Adrenal gland (tissue), 5 donors: ENCODE measurements around the gene HEG1.

Experiments
- CTCF ChIP-seq, 6 experiments: fragments of 450-650 bp in 4 of 6; fragments of 200-600 bp in 2 of 6; sonication (generic) in 1 of 6; IDR thresholded peaks; 1 replicate in 5 of 6; 2 replicates in 1 of 6; pipeline versions ENCODE4 v1.5.1 to v1.8.0; 2016 to 2021; ENCODE audit warnings: antibody characterized with exemption in 6 of 6, mild to moderate bottlenecking in 2 of 6, moderate library complexity in 1 of 6
- POLR2A ChIP-seq, 2 donors: fragments of 450-650 bp; IDR thresholded peaks; one replicate each; pipeline ENCODE4 v1.6.1; 2017; ENCODE audit warnings: antibody characterized with exemption in 2 of 2, mild to moderate bottlenecking in 2 of 2, moderate library complexity in 1 of 2
- donor health status: DM: no; HTN: no; CAD: no.

GRCh38 chr3:124960698-124961097 lies 95.1 kb downstream of the HEG1 start:
- TF ChIP-seq CTCF (IDR thresholded peaks at IDR 0.05) (no peak), POLR2A (IDR thresholded peaks at IDR 0.05) (no peak)
